Activated effector memory CD4-positive, alpha-beta T cell treated with Interleukin-2 at 50 U/mL for 16 hours (primary cell): ENCODE data around the gene RBP3.

Experiments used
- DNase-seq: peaks from one replicate; pipeline ENCODE4 v3.0.0-alpha.2; 2020

Gene RBP3

GRCh38 chr10:47348138-47348651 lies at the start of gene RBP3:
TSS of gene RBP3 (plus strand) at chr10:47348363. CDS start at chr10:47348485, 122 bp downstream.
- no peak for DNase-seq

GRCh38 chr10:47298715-47299114 lies 49.4 kb upstream of the RBP3 start:
- DNase-seq: no peak

- no peak for DNase-seq
These were observed 48.3 kb upstream of the RBP3 start, which contains the start of gene GDF10 for GRCh38 chr10:47299611-47300428. TSS of gene GDF10 (plus strand) at chr10:47300197. CDS start at chr10:47300652, 455 bp downstream.

GRCh38 chr10:47300429-47300931 lies 47.7 kb upstream of the RBP3 start:
- no peak for DNase-seq

GRCh38 chr10:47301833-47302232 lies 46.3 kb upstream of the RBP3 start:
- DNase-seq: no peak

- no peak for DNase-seq
These were observed 45.1 kb upstream of the RBP3 start for GRCh38 chr10:47303105-47303504.

GRCh38 chr10:47303866-47304265 lies 44.3 kb upstream of the RBP3 start:
- no peak for DNase-seq

GRCh38 chr10:47305566-47305965 lies 42.6 kb upstream of the RBP3 start:
- DNase-seq: no peak

- DNase-seq: no peak
These were observed 41.6 kb upstream of the RBP3 start for GRCh38 chr10:47306387-47307210.

- DNase-seq: no peak
These were observed 40.8 kb upstream of the RBP3 start for GRCh38 chr10:47307381-47307780.

GRCh38 chr10:47308775-47309174 lies 39.4 kb upstream of the RBP3 start:
- no peak for DNase-seq

GRCh38 chr10:47309408-47310089 lies 38.6 kb upstream of the RBP3 start:
- DNase-seq: no peak

- no peak for DNase-seq
These were observed 38.1 kb upstream of the RBP3 start for GRCh38 chr10:47310090-47310505.

GRCh38 chr10:47311193-47311931 lies 36.8 kb upstream of the RBP3 start:
- DNase-seq: peak; percentile 56

GRCh38 chr10:47311932-47312662 lies 36.1 kb upstream of the RBP3 start:
- DNase-seq: peak; percentile 74

- DNase-seq: no peak
These were observed 35.5 kb upstream of the RBP3 start for GRCh38 chr10:47312663-47312995.

GRCh38 chr10:47314416-47314970 lies 33.7 kb upstream of the RBP3 start:
- DNase-seq: no peak

GRCh38 chr10:47315421-47315820 lies 32.7 kb upstream of the RBP3 start:
- DNase-seq: no peak

- no peak for DNase-seq
These were observed 32.0 kb upstream of the RBP3 start for GRCh38 chr10:47316131-47316530.

- no peak for DNase-seq
These were observed 30.9 kb upstream of the RBP3 start for GRCh38 chr10:47317251-47317650.

GRCh38 chr10:47318706-47319105 lies 29.5 kb upstream of the RBP3 start:
- no peak for DNase-seq
